CD14-positive monocyte (primary cell): ENCODE measurements around the gene FAM156B. TPM values are rescaled to one million over a fixed set of nuclear protein-coding genes. Genes with fewer than 3 reads are reported as not detected.

Source experiments
- DNase-seq, 3 donors: peaks; one replicate each; pipeline ENCODE4 v3.0.0-alpha.2; 2011 to 2022
- H2AFZ ChIP-seq: 2 replicates; pipeline ENCODE4 v1.6.0; 2012; ENCODE audit warnings: mild to moderate bottlenecking, low read depth, low read length, inconsistent platforms; ENCODE audit not compliant: insufficient read depth, poor library complexity, severe bottlenecking
- H3K27ac ChIP-seq, 2 donors: 1 replicate in 1 of 2; 2 replicates in 1 of 2; pipeline ENCODE4 v1.5.1; 2012 to 2013; ENCODE audit warnings: low read length in 2 of 2, control low read depth in 1 of 2, inconsistent platforms in 1 of 2, low read depth in 1 of 2, mild to moderate bottlenecking in 1 of 2
- H3K27me3 ChIP-seq, 2 donors: one replicate each; pipeline versions ENCODE4 v1.6.0 to v1.6.1; 2011 to 2013; ENCODE audit warnings: low read length in 2 of 2; ENCODE audit not compliant: control insufficient read depth in 2 of 2, insufficient read depth in 2 of 2
- H3K36me3 ChIP-seq, 2 donors: replicated peaks in 1 of 2; 1 replicate in 1 of 2; 2 replicates in 1 of 2; pipeline versions ENCODE4 v1.5.1 to v1.6.1; 2012 to 2013; ENCODE audit warnings: low read length in 2 of 2, control low read depth in 1 of 2, inconsistent platforms in 1 of 2, mild to moderate bottlenecking in 1 of 2; ENCODE audit not compliant: insufficient read depth in 2 of 2, control insufficient read depth in 1 of 2
- H3K4me1 ChIP-seq, 2 donors: 1 replicate in 1 of 2; 2 replicates in 1 of 2; pipeline versions ENCODE4 v1.5.1 to v1.6.1; 2012 to 2013; ENCODE audit warnings: low read length in 2 of 2, control low read depth in 1 of 2, inconsistent platforms in 1 of 2, mild to moderate bottlenecking in 1 of 2, moderate library complexity in 1 of 2; ENCODE audit not compliant: insufficient read depth in 2 of 2, control insufficient read depth in 1 of 2
- H3K4me2 ChIP-seq: replicated peaks from 2 replicates; pipeline ENCODE3; 2012; ENCODE audit warnings: low read length, moderate library complexity, mild to moderate bottlenecking; ENCODE audit not compliant: poor library complexity, severe bottlenecking; ENCODE audit errors: extremely low read depth
- H3K4me3 ChIP-seq, 3 experiments: fragments of 200-600 bp in 1 of 3; sonication (generic) in 1 of 3; replicated peaks in 1 of 3; 1 replicate in 2 of 3; 2 replicates in 1 of 3; pipeline ENCODE4 v1.5.1; 2011 to 2013; ENCODE audit warnings: low read length in 3 of 3, mild to moderate bottlenecking in 3 of 3, control low read depth in 2 of 3, low read depth in 2 of 3, inconsistent platforms in 1 of 3, moderate library complexity in 1 of 3
- H3K79me2 ChIP-seq: 2 replicates; pipeline ENCODE4 v1.6.0; 2012; ENCODE audit warnings: mild to moderate bottlenecking, control low read depth, inconsistent platforms, low read length, moderate library complexity; ENCODE audit not compliant: insufficient read depth
- H3K9ac ChIP-seq: 2 replicates; pipeline ENCODE4 v1.6.0; 2017; ENCODE audit warnings: low read length, mild to moderate bottlenecking; ENCODE audit not compliant: insufficient read depth, poor library complexity, severe bottlenecking
- H3K9me3 ChIP-seq, 2 donors: replicated peaks in 1 of 2; 1 replicate in 1 of 2; 2 replicates in 1 of 2; pipeline versions ENCODE4 v1.5.1 to v1.6.1; 2012 to 2013; ENCODE audit warnings: low read length in 2 of 2, control low read depth in 1 of 2; ENCODE audit not compliant: control insufficient read depth in 1 of 2, insufficient read depth in 1 of 2
- H4K20me1 ChIP-seq: 2 replicates; pipeline ENCODE4 v1.6.0; 2012; ENCODE audit warnings: mild to moderate bottlenecking, low read length, control low read depth, moderate library complexity; ENCODE audit not compliant: insufficient read depth
- H3K27ac Mint-ChIP-seq, 7 donors: one replicate each; pipeline ENCODE4 v1.8.0; 2020; ENCODE audit warnings: mild to moderate bottlenecking in 7 of 7, mixed read lengths in 7 of 7, moderate library complexity in 6 of 7, inconsistent platforms in 2 of 7
- H3K27me3 Mint-ChIP-seq, 3 donors: one replicate each; pipeline ENCODE4 v1.8.0; 2021 to 2022; ENCODE audit warnings: low read depth in 3 of 3, mild to moderate bottlenecking in 3 of 3, mixed read lengths in 3 of 3, moderate library complexity in 3 of 3, inconsistent platforms in 1 of 3
- H3K36me3 Mint-ChIP-seq, 2 donors: one replicate each; pipeline ENCODE4 v1.8.0; 2020; ENCODE audit warnings: mixed read lengths in 2 of 2, inconsistent platforms in 1 of 2, mild to moderate bottlenecking in 1 of 2
- H3K4me1 Mint-ChIP-seq: one replicate; pipeline ENCODE4 v1.8.0; 2020; ENCODE audit warnings: mild to moderate bottlenecking, mixed read lengths
- H3K4me3 Mint-ChIP-seq, 2 donors: one replicate each; pipeline ENCODE4 v1.8.0; 2020; ENCODE audit warnings: mild to moderate bottlenecking in 2 of 2, mixed read lengths in 2 of 2, moderate library complexity in 1 of 2
- H3K9me3 Mint-ChIP-seq, 7 donors: one replicate each; pipeline ENCODE4 v1.8.0; 2020 to 2022; ENCODE audit warnings: mixed read lengths in 7 of 7, mild to moderate bottlenecking in 6 of 7, moderate library complexity in 6 of 7, inconsistent platforms in 2 of 7
- CTCF ChIP-seq: fragments of 200-600 bp; IDR thresholded peaks from one replicate; pipeline ENCODE4 v1.8.0; 2022; ENCODE audit warnings: antibody characterized with exemption, mild to moderate bottlenecking
- WGBS: methylation state at CpG from one replicate; pipeline ENCODE4 v1.1.5; 2013; ENCODE audit warnings: missing lambda C conversion rate; ENCODE audit not compliant: insufficient coverage; 5-methylcytosine and 5-hydroxymethylcytosine counted together
- intact Hi-C, 2 donors: fragments of 100-400 bp; cut with micrococcal nuclease; formaldehyde crosslinking; loops; one replicate each; pipeline versions ENCODE4 v1.15.0 to v1.15.1; 2023
- polyA plus RNA-seq, 3 donors: library from polyadenylated mRNA; depleted of rRNA in 1 of 3; unstranded in 2 of 3; stranded (reverse) in 1 of 3; fragments of 300-500 nt in 2 of 3; fragments of >200 nt in 1 of 3; fragmentation: Illumina TruSeq in 2 of 3; gene quantifications; 1 replicate in 2 of 3; 2 replicates in 1 of 3; pipeline ENCODE4 v1.2.3, GENCODE V29; 2012 to 2021

FAM156B gene
- polyA plus RNA-seq, 3 donors, result 9.4 to 150 (median 10.9) TPM

- Histone ChIP-seq H3K27ac (no peak overlapping the region), H3K9ac (no peak overlapping the region), H3K4me2 (no peak overlapping the region), H3K4me3 (no peak overlapping the region), H4K20me1 (no peaks in the 10 kb centered on the region), H3K9me3 (no peaks in the 10 kb centered on the region), H3K36me3 (no peaks in the 10 kb centered on the region), H3K27me3 (peaks cover 0 to 16% of the 10 kb centered on the region in 2 donors), H2AFZ (no peak overlapping the region), H3K4me1 (no peaks in the 10 kb centered on the region), H3K79me2 (no peaks in the 10 kb centered on the region)
- Mint-ChIP-seq H3K27ac (no peak overlapping the region), H3K27me3 (peaks cover 0 to 20% (median 3%) of the 10 kb centered on the region in 3 donors), H3K36me3 (no peaks in the 10 kb centered on the region), H3K9me3 (peaks cover 0 to 2% (median 0%) of the 10 kb centered on the region in 7 donors), H3K4me3 (no peak overlapping the region), H3K4me1 (no peaks in the 10 kb centered on the region)
- TF ChIP-seq CTCF, result no peak
- intact Hi-C loops, result no loop called here
- no CpG with 5 or more reads among the region's 6 CpGs for WGBS
- no peak for DNase-seq
Observed at GRCh38 chrX:52865343-52865998, 31.7 kb upstream of the FAM156B start.

- 92% methylated on average over 16 of the region's 35 CpGs for WGBS
- no peak within 1 kb of the TSS for H3K4me3 ChIP-seq
- no peaks in the 10 kb centered on the region for H3K9me3 ChIP-seq
- no peak within 1 kb of the TSS for H3K4me2 ChIP-seq
- no peak for TF ChIP-seq CTCF
- H3K27me3 ChIP-seq, result peaks cover 0 to 13% of the 10 kb centered on the region in 2 donors
- no peaks in the 10 kb centered on the region for H3K79me2 ChIP-seq
- no peaks in the 10 kb centered on the region for H3K4me1 ChIP-seq
- intact Hi-C loops, result no loop called here
- Mint-ChIP-seq H3K36me3 (no peaks in the 10 kb centered on the region), H3K4me1 (no peaks in the 10 kb centered on the region), H3K27me3 (peaks cover 2 to 16% (median 3%) of the 10 kb centered on the region in 3 donors), H3K4me3 (no peak within 1 kb of the TSS), H3K27ac (peak within 1 kb of the TSS in 1 of 7 donors; percentile 28), H3K9me3 (peaks cover 0 to 2% (median 0%) of the 10 kb centered on the region in 7 donors)
- H3K36me3 ChIP-seq, result no peaks in the 10 kb centered on the region
- no peak within 1 kb of the TSS for H3K27ac ChIP-seq
- no peak for DNase-seq
- H3K9ac ChIP-seq, result no peak within 1 kb of the TSS
- H2AFZ ChIP-seq, result no peak within 1 kb of the TSS
- H4K20me1 ChIP-seq, result no peaks in the 10 kb centered on the region
Observed at GRCh38 chrX:52867610-52868348, 29.4 kb upstream of the FAM156B start, which contains the start of gene XAGE3. Gene XAGE3 (minus strand): TSS chrX:52868083. CDS start chrX:52867133, 950 bp downstream.
